H1 (cell line): ENCODE measurements around the gene KCNMA1. TPM values are rescaled to one million over a fixed set of nuclear protein-coding genes. Genes with fewer than 3 reads are reported as not detected.

Experiments
- CHD1 ChIP-seq: IDR thresholded peaks from 2 replicates; pipeline ENCODE4 v1.6.1; 2012; ENCODE audit warnings: low read depth, low read length, improper control_type of control experiment
- CHD2 ChIP-seq: IDR thresholded peaks from 2 replicates; pipeline ENCODE4 v1.6.1; 2012; ENCODE audit warnings: low read length, improper control_type of control experiment
- POLR2AphosphoS5 ChIP-seq: IDR thresholded peaks from 2 replicates; pipeline ENCODE4 v1.6.1; 2011; ENCODE audit warnings: low read depth, low read length
- SP2 ChIP-seq: IDR thresholded peaks from 2 replicates; pipeline ENCODE4 v1.6.1; 2012; ENCODE audit warnings: mild to moderate bottlenecking, low read length, inconsistent platforms
- polyA plus RNA-seq, 7 experiments: library from polyadenylated mRNA; depleted of rRNA in 3 of 7; stranded (reverse) in 5 of 7; unstranded in 2 of 7; fragments of >200 nt in 5 of 7; fragments of 200-250 nt in 2 of 7; gene quantifications; 1 replicate in 5 of 7; 2 replicates in 1 of 7; 4 replicates in 1 of 7; pipeline versions ENCODE4 v1.2.1 to v1.2.3, GENCODE V29; 2011 to 2013; ENCODE audit warnings: missing spikeins in 2 of 7, mixed read lengths in 2 of 7
- total RNA-seq: library from RNA; stranded (reverse); fragmentation: NEBNext Ultra II Directional; extraction: Animal tissue kit (Norgen Biotek cat#: 25700); gene quantifications from 2 replicates; pipeline ENCODE4 v1.2.1, GENCODE V29; 2021
- TF ChIP-seq, protein P1 (sequence below): fragments of 300-600 bp; sonication (generic); IDR thresholded peaks from 2 replicates; pipeline ENCODE4 v1.7.1; 2012; ENCODE audit warnings: low read length, moderate library complexity, mild to moderate bottlenecking, inconsistent platforms; ENCODE audit not compliant: insufficient replicate concordance

Gene KCNMA1
- total and polyA plus RNA-seq, 2 of the 8 experiments (the other 6 are each of a cell fraction or from before 2014, with no cell fraction given) = 10.2 to 11.1 TPM

DNA sequence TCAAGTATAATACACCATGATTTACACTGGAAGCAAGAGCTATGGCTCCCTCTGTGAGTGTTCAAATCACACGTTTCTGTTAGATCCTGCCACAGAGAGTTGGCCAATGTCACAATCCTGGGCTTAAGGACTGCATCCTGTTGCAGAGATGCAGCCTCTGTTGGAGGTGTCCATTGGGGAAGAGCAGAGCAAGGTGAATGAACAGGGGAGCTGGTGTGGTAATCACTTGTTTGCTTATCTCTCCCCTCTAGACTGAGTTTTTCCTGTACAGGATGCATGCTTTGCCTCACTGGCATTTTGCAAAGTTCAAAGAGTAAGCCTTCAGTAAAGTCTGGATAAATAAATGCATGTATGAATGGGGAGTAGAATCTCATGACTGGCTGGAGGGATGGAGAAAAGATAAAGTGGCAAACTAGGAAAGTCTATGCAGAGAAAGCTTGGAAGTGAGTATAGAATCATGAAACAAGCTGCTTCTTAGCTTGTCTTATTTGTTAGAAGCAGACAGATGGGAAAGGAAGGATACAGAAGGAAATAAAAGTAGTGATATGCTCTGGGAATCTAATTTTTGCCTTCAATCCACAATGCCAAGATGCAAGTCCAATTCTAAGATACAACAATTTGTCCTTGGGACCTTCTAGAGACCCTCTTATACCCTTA lies 605.9 kb downstream of the KCNMA1 start (continued):
- TF ChIP-seq, protein P1, sequence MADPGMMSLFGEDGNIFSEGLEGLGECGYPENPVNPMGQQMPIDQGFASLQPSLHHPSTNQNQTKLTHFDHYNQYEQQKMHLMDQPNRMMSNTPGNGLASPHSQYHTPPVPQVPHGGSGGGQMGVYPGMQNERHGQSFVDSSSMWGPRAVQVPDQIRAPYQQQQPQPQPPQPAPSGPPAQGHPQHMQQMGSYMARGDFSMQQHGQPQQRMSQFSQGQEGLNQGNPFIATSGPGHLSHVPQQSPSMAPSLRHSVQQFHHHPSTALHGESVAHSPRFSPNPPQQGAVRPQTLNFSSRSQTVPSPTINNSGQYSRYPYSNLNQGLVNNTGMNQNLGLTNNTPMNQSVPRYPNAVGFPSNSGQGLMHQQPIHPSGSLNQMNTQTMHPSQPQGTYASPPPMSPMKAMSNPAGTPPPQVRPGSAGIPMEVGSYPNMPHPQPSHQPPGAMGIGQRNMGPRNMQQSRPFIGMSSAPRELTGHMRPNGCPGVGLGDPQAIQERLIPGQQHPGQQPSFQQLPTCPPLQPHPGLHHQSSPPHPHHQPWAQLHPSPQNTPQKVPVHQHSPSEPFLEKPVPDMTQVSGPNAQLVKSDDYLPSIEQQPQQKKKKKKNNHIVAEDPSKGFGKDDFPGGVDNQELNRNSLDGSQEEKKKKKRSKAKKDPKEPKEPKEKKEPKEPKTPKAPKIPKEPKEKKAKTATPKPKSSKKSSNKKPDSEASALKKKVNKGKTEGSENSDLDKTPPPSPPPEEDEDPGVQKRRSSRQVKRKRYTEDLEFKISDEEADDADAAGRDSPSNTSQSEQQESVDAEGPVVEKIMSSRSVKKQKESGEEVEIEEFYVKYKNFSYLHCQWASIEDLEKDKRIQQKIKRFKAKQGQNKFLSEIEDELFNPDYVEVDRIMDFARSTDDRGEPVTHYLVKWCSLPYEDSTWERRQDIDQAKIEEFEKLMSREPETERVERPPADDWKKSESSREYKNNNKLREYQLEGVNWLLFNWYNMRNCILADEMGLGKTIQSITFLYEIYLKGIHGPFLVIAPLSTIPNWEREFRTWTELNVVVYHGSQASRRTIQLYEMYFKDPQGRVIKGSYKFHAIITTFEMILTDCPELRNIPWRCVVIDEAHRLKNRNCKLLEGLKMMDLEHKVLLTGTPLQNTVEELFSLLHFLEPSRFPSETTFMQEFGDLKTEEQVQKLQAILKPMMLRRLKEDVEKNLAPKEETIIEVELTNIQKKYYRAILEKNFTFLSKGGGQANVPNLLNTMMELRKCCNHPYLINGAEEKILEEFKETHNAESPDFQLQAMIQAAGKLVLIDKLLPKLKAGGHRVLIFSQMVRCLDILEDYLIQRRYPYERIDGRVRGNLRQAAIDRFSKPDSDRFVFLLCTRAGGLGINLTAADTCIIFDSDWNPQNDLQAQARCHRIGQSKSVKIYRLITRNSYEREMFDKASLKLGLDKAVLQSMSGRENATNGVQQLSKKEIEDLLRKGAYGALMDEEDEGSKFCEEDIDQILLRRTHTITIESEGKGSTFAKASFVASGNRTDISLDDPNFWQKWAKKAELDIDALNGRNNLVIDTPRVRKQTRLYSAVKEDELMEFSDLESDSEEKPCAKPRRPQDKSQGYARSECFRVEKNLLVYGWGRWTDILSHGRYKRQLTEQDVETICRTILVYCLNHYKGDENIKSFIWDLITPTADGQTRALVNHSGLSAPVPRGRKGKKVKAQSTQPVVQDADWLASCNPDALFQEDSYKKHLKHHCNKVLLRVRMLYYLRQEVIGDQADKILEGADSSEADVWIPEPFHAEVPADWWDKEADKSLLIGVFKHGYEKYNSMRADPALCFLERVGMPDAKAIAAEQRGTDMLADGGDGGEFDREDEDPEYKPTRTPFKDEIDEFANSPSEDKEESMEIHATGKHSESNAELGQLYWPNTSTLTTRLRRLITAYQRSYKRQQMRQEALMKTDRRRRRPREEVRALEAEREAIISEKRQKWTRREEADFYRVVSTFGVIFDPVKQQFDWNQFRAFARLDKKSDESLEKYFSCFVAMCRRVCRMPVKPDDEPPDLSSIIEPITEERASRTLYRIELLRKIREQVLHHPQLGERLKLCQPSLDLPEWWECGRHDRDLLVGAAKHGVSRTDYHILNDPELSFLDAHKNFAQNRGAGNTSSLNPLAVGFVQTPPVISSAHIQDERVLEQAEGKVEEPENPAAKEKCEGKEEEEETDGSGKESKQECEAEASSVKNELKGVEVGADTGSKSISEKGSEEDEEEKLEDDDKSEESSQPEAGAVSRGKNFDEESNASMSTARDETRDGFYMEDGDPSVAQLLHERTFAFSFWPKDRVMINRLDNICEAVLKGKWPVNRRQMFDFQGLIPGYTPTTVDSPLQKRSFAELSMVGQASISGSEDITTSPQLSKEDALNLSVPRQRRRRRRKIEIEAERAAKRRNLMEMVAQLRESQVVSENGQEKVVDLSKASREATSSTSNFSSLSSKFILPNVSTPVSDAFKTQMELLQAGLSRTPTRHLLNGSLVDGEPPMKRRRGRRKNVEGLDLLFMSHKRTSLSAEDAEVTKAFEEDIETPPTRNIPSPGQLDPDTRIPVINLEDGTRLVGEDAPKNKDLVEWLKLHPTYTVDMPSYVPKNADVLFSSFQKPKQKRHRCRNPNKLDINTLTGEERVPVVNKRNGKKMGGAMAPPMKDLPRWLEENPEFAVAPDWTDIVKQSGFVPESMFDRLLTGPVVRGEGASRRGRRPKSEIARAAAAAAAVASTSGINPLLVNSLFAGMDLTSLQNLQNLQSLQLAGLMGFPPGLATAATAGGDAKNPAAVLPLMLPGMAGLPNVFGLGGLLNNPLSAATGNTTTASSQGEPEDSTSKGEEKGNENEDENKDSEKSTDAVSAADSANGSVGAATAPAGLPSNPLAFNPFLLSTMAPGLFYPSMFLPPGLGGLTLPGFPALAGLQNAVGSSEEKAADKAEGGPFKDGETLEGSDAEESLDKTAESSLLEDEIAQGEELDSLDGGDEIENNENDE = no peak
- TF ChIP-seq CHD2 (no peak), CHD1 (no peak), POLR2AphosphoS5 (no peak), SP2 (no peak)
